K562 (cell line): Measurements from ENCODE around the gene UBN2. TPM values are rescaled to one million over a fixed set of nuclear protein-coding genes. Genes with fewer than 3 reads are reported as not detected.

ENCODE experiments used
- ATAC-seq: fragments of 200-7000 bp; cut with Tn5 transposase; 3 replicates; pipeline ENCODE4 v1.9.1; 2020; ENCODE audit warnings: moderate library complexity
- BruUV-seq: library from RNA; stranded (reverse); fragments of 400-500 nt; replicated peaks from 2 replicates; lab custom pipeline; 2021; lab: Mats Ljungman, UMichigan
- CTCF ChIA-PET: fragments of 300-600 bp; formaldehyde crosslinking; extraction: SDS; loops from one replicate; lab custom pipeline; 2021; ENCODE audit warnings: low intra/inter-chr PET ratio; lab: Yijun Ruan, JAX
- POLR2A ChIA-PET: fragments of 300-600, 350-650 bp; sonication (Branson Sonifier 250); formaldehyde crosslinking; extraction: SDS; loops from one replicate; lab custom pipeline; 2021; ENCODE audit warnings: antibody characterized with exemption, inconsistent platforms; lab: Yijun Ruan, JAX
- DNase-seq, 4 experiments: peaks; one replicate each; pipeline versions ENCODE4 v3.0.0 to v3.0.0-alpha.2; 2011 to 2018; ENCODE audit warnings: low spot score in 3 of 4, mixed read lengths in 3 of 4; ENCODE audit errors: extremely low read depth in 1 of 4
- FAIRE-seq: peaks from 2 replicates; lab custom pipeline; 2011; peaks lifted over from hg19 to GRCh38; lab: Jason Lieb, UNC
- H2AFZ ChIP-seq: 2 replicates; pipeline ENCODE4 v1.6.0; 2011; ENCODE audit warnings: low read depth, low read length, control low read depth, inconsistent platforms
- H3K27ac ChIP-seq: fragments of 200-600 bp; 3 replicates; pipeline ENCODE4 v1.8.0; 2011; ENCODE audit warnings: low read depth, mild to moderate bottlenecking, control low read depth, inconsistent platforms, low read length, moderate library complexity, mixed read lengths; ENCODE audit errors: extremely low read depth
- H3K27me3 ChIP-seq, 2 experiments: fragments of 300-600 bp in 1 of 2; 2 replicates in 1 of 2; 3 replicates in 1 of 2; pipeline versions ENCODE4 v1.6.0 to v1.8.0; 2011; ENCODE audit warnings: inconsistent platforms in 2 of 2, low read length in 2 of 2, mild to moderate bottlenecking in 1 of 2, mixed read lengths in 1 of 2, moderate library complexity in 1 of 2; ENCODE audit not compliant: control insufficient read depth in 2 of 2, insufficient read depth in 2 of 2
- H3K36me3 ChIP-seq: fragments of 300-600 bp; 3 replicates; pipeline ENCODE4 v1.8.0; 2011; ENCODE audit warnings: mild to moderate bottlenecking, low read length, inconsistent platforms; ENCODE audit not compliant: control insufficient read depth, insufficient read depth
- H3K4me1 ChIP-seq, 2 experiments: fragments of 200-600 bp in 1 of 2; replicated peaks in 1 of 2; 2 replicates in 1 of 2; 3 replicates in 1 of 2; pipeline versions ENCODE4 v1.5.1 to v1.8.0; 2011; ENCODE audit warnings: inconsistent platforms in 2 of 2, low read length in 2 of 2, mild to moderate bottlenecking in 1 of 2, mixed read lengths in 1 of 2, moderate library complexity in 1 of 2; ENCODE audit not compliant: control insufficient read depth in 2 of 2, insufficient read depth in 2 of 2
- H3K4me2 ChIP-seq: 2 replicates; pipeline ENCODE4 v1.6.1; 2011; ENCODE audit warnings: low read length, control low read depth, inconsistent platforms, mixed read lengths; ENCODE audit not compliant: insufficient read depth
- H3K4me3 ChIP-seq: fragments of 200-600 bp; sonication (generic), shearing (Covaris generic); 2 replicates; pipeline ENCODE4 v1.5.1; 2016; ENCODE audit warnings: control low read depth, inconsistent platforms
- H3K79me2 ChIP-seq: fragments of 200-600 bp; 3 replicates; pipeline ENCODE4 v1.8.0; 2011; ENCODE audit warnings: low read length, inconsistent platforms; ENCODE audit not compliant: control insufficient read depth, insufficient read depth
- H3K9ac ChIP-seq, 2 experiments: 2 replicates each; pipeline versions ENCODE4 v1.6.0 to v1.6.1; 2011; ENCODE audit warnings: low read depth in 2 of 2, low read length in 2 of 2, control low read depth in 1 of 2, inconsistent platforms in 1 of 2, mild to moderate bottlenecking in 1 of 2, mixed read lengths in 1 of 2; ENCODE audit not compliant: insufficient read depth in 1 of 2
- H3K9me1 ChIP-seq: one replicate; pipeline ENCODE4 v1.6.0; 2011; ENCODE audit warnings: inconsistent platforms, mild to moderate bottlenecking, low read length, moderate library complexity; ENCODE audit not compliant: control insufficient read depth, insufficient read depth
- H3K9me3 ChIP-seq: replicated peaks from 2 replicates; pipeline ENCODE4 v1.5.1; 2011; ENCODE audit warnings: low read depth, low read length, inconsistent platforms; ENCODE audit not compliant: control insufficient read depth, insufficient read depth
- H4K20me1 ChIP-seq: replicated peaks from 2 replicates; pipeline ENCODE4 v1.6.1; 2011; ENCODE audit warnings: low read length, inconsistent platforms, mixed read lengths; ENCODE audit not compliant: control insufficient read depth, insufficient read depth
- ATF7 ChIP-seq: fragments of 450-650 bp; IDR thresholded peaks from 2 replicates; pipeline ENCODE4 v1.7.1; 2014; ENCODE audit warnings: mild to moderate bottlenecking, moderate library complexity
- HNRNPUL1 ChIP-seq: fragments of 200-400 bp; formaldehyde crosslinking; IDR thresholded peaks from 2 replicates; pipeline ENCODE4 v1.6.1; 2017; ENCODE audit warnings: low read length
- PCBP1 ChIP-seq: fragments of 200-400 bp; formaldehyde crosslinking; IDR thresholded peaks from 2 replicates; pipeline ENCODE4 v1.6.1; 2018; ENCODE audit warnings: mild to moderate bottlenecking, low read depth, low read length; ENCODE audit not compliant: poor library complexity, severe bottlenecking
- PHB ChIP-seq: fragments of 250-450 bp; sonication (Bioruptor Pico); IDR thresholded peaks from 2 replicates; pipeline ENCODE4 v1.5.0; 2021
- PTRF ChIP-seq: fragments of 450-650 bp; IDR thresholded peaks from 2 replicates; pipeline ENCODE4 v1.6.1; 2016; ENCODE audit warnings: mild to moderate bottlenecking, missing genetic modification characterization, missing compliant biosample characterization
- ZBTB1 ChIP-seq: sonication (generic); formaldehyde crosslinking; IDR thresholded peaks from 2 replicates; pipeline ENCODE4 v1.8.1; 2023; ENCODE audit warnings: missing genetic modification reagents, low read depth, mild to moderate bottlenecking, borderline replicate concordance
- ZNF41 ChIP-seq: fragments of 250-450 bp; sonication (Bioruptor Pico); conservative IDR thresholded peaks from 2 replicates; pipeline ENCODE4 v1.4.0; 2020; ENCODE audit warnings: mild to moderate bottlenecking
- ZNF57 ChIP-seq: fragments of 450-650 bp; formaldehyde crosslinking; IDR thresholded peaks from 2 replicates; pipeline ENCODE4 v1.4.0; 2020; ENCODE audit warnings: mild to moderate bottlenecking, moderate library complexity
- ZNF699 ChIP-seq: fragments of 250-450 bp; sonication (Bioruptor Pico); IDR thresholded peaks from 2 replicates; pipeline ENCODE4 v1.8.0; 2021; ENCODE audit warnings: mild to moderate bottlenecking, moderate library complexity; ENCODE audit not compliant: insufficient replicate concordance
- WGBS: fragments of 100-300 bp; shearing (Covaris generic); methylation state at CpG from one replicate; pipeline ENCODE4 v1.1.6; 2016; ENCODE audit warnings: low coverage, mixed read lengths; ENCODE audit not compliant: insufficient coverage; ENCODE audit errors: missing lambda C conversion rate; 5-methylcytosine and 5-hydroxymethylcytosine counted together
- in situ Hi-C: fragments of 300-500 bp; cut with MboI; formaldehyde crosslinking; loops from 4 replicates; pipeline ENCODE4 v1.15.0; 2018; ENCODE audit warnings: inconsistent platforms, mixed read lengths
- intact Hi-C: fragments of 100-400 bp; cut with micrococcal nuclease; formaldehyde crosslinking; loops from 2 replicates; pipeline ENCODE4 v1.14.2; 2022
- polyA plus RNA-seq, 8 experiments: library from polyadenylated mRNA; depleted of rRNA in 4 of 8; stranded (reverse) in 5 of 8; unstranded in 3 of 8; fragments of >200 nt; fragmentation: Nextera tagmentation in 2 of 8; fragmentation: Illumina TruSeq in 1 of 8; extraction: Ambion mirVana in 2 of 8; extraction: Trizol in 1 of 8; gene quantifications; 2 replicates each; pipeline versions ENCODE4 v1.2.1 to v1.2.3, GENCODE V29; 2011 to 2014; ENCODE audit warnings: inconsistent platforms in 1 of 8, missing spikeins in 1 of 8
- total RNA-seq, 7 experiments: library from RNA; depleted of rRNA in 6 of 7; stranded (reverse); fragments of >200 nt in 6 of 7; fragmentation: Illumina TruSeq in 2 of 7; extraction: Trizol in 2 of 7; gene quantifications; 2 replicates each; pipeline versions ENCODE4 v1.2.1 to v1.2.3, GENCODE V29; 2011 to 2021; ENCODE audit warnings: low replicate concordance in 1 of 7
- TF ChIP-seq, protein P1 (sequence below): sonication (generic); formaldehyde crosslinking; IDR thresholded peaks from 2 replicates; pipeline ENCODE4 v1.8.1; 2022; ENCODE audit warnings: missing genetic modification reagents
- TF ChIP-seq, protein P2 (sequence below), 2 experiments: fragments of 150-350 bp in 1 of 2; IDR thresholded peaks; 2 replicates each; pipeline ENCODE4 v1.6.1; 2012 to 2016; ENCODE audit warnings: low read depth in 2 of 2, low read length in 2 of 2, mild to moderate bottlenecking in 1 of 2, moderate library complexity in 1 of 2

The UBN2 gene
- total and polyA plus RNA-seq, 9 of the 15 experiments (the other 6 are each of a cell fraction or from before 2014, with no cell fraction given): 1.2 to 19.5 (median 9.9) TPM

DNA sequence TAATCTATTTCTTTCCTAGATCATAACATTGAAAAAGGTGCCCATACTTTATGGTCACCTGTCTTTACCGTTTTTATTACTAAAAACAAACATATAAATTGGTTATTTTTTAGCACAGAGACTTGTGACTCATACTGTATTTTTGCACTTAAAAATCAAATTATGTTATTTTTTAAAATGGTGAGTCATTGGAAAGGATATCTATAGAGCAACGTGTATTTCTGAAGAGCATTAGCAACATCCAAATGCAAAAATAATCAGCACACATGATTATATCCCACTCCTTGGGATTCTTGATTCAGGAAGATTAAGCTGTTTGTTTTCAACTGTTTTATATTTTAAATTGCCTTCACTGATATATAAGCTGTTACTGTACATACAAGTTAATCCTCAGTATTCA is 69.4 kb downstream of the UBN2 start:
- Histone ChIP-seq H3K9me1 (peaks cover 5% of the 10 kb centered on the region), H2AFZ (no peak overlapping the region), H3K9ac (no peak overlapping the region), H3K9me3 (no peaks in the 10 kb centered on the region), H3K27ac (no peak overlapping the region)
- ATAC-seq: no peak
- in situ Hi-C loops: no loop called here
- 33% methylated on average over 2 of the region's 2 CpGs for WGBS
- CTCF ChIA-PET: no interaction called here
- no TSS peak for BruUV-seq
- TF ChIP-seq ZNF41 (CRISPR knock-in tag) (no peak), PTRF (no peak), HNRNPUL1 (no peak), PCBP1 (no peak), ZNF57 (CRISPR knock-in tag) (no peak), ZBTB1 (CRISPR knock-in tag) (no peak), ATF7 (no peak), ZNF699 (CRISPR knock-in tag) (no peak), PHB (no peak)
- TF ChIP-seq, protein P1, sequence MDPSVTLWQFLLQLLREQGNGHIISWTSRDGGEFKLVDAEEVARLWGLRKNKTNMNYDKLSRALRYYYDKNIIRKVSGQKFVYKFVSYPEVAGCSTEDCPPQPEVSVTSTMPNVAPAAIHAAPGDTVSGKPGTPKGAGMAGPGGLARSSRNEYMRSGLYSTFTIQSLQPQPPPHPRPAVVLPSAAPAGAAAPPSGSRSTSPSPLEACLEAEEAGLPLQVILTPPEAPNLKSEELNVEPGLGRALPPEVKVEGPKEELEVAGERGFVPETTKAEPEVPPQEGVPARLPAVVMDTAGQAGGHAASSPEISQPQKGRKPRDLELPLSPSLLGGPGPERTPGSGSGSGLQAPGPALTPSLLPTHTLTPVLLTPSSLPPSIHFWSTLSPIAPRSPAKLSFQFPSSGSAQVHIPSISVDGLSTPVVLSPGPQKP (CRISPR knock-in tag): no peak
- TF ChIP-seq, protein P2, sequence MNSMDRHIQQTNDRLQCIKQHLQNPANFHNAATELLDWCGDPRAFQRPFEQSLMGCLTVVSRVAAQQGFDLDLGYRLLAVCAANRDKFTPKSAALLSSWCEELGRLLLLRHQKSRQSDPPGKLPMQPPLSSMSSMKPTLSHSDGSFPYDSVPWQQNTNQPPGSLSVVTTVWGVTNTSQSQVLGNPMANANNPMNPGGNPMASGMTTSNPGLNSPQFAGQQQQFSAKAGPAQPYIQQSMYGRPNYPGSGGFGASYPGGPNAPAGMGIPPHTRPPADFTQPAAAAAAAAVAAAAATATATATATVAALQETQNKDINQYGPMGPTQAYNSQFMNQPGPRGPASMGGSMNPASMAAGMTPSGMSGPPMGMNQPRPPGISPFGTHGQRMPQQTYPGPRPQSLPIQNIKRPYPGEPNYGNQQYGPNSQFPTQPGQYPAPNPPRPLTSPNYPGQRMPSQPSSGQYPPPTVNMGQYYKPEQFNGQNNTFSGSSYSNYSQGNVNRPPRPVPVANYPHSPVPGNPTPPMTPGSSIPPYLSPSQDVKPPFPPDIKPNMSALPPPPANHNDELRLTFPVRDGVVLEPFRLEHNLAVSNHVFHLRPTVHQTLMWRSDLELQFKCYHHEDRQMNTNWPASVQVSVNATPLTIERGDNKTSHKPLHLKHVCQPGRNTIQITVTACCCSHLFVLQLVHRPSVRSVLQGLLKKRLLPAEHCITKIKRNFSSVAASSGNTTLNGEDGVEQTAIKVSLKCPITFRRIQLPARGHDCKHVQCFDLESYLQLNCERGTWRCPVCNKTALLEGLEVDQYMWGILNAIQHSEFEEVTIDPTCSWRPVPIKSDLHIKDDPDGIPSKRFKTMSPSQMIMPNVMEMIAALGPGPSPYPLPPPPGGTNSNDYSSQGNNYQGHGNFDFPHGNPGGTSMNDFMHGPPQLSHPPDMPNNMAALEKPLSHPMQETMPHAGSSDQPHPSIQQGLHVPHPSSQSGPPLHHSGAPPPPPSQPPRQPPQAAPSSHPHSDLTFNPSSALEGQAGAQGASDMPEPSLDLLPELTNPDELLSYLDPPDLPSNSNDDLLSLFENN (IDR thresholded peaks at IDR 0.05; ENCODE audit: low read depth in 2 of 2, low read length in 2 of 2): no peak
- TF ChIP-seq, all 486 proteins: peak for 0
- intact Hi-C loops: no loop called here
- no peaks in the 10 kb centered on the region for H3K79me2 ChIP-seq
- H3K27me3 ChIP-seq: no peaks in the 10 kb centered on the region
- no peaks in the 10 kb centered on the region for H4K20me1 ChIP-seq
- no peak for DNase-seq
- H3K4me3 ChIP-seq: no peak overlapping the region
- no peak for FAIRE-seq
- H3K4me1 ChIP-seq: no peaks in the 10 kb centered on the region
- POLR2A ChIA-PET: no interaction called here
- H3K4me2 ChIP-seq: no peak overlapping the region
- H3K36me3 ChIP-seq: peaks cover 26% of the 10 kb centered on the region; the same call in 2 of the 3 replicates
